ENCODE data around the gene KLF16. TPM values are rescaled to one million over a fixed set of nuclear protein-coding genes. Genes with fewer than 3 reads are reported as not detected.
"Not testable (repeated sequence)": the region's sequence is repeated elsewhere in the genome, so short reads cannot be mapped to it uniquely, and the experiment has no call there.

Gene KLF16
- total and polyA plus RNA-seq, 9 of the 15 experiments (the other 6 are each of a cell fraction or from before 2014, with no cell fraction given): 0.04 to 60.4 (median 6.8) TPM

- Histone ChIP-seq H3K9me3 (replicated peaks; ENCODE audit: control insufficient read depth, insufficient read depth, low read depth, low read length) (no peaks in the 10 kb centered on the region), H3K9ac (ENCODE audit: insufficient read depth in 1 of 2, low read depth in 2 of 2, low read length in 2 of 2) (peak overlapping the region in 1 of 2 experiments; percentile 55; a peak in 1 of 4 replicates), H4K20me1 (replicated peaks; ENCODE audit: control insufficient read depth, insufficient read depth, low read length) (peaks cover 37% of the 10 kb centered on the region; the same call in 1 of the 2 replicates), H3K4me3 (no peak overlapping the region), H3K4me2 (ENCODE audit: insufficient read depth, low read length) (no peak overlapping the region), H3K9me1 (ENCODE audit: control insufficient read depth, insufficient read depth, low read length) (peaks cover 14% of the 10 kb centered on the region), H3K4me1 (replicated peaks in 1 of 2; ENCODE audit: control insufficient read depth in 2 of 2, insufficient read depth in 2 of 2, low read length in 2 of 2) (peaks cover 27 to 66% of the 10 kb centered on the region in 2 experiments), H3K27me3 (ENCODE audit: control insufficient read depth in 2 of 2, insufficient read depth in 2 of 2, low read length in 2 of 2) (no peaks in the 10 kb centered on the region), H3K79me2 (ENCODE audit: control insufficient read depth, insufficient read depth, low read length) (peaks cover 51% of the 10 kb centered on the region), H2AFZ (ENCODE audit: low read depth, low read length) (no peak overlapping the region), H3K36me3 (ENCODE audit: control insufficient read depth, insufficient read depth, low read length) (peaks cover 27% of the 10 kb centered on the region; the same call in 2 of the 3 replicates), H3K27ac (ENCODE audit: extremely low read depth, low read depth, low read length) (no peak overlapping the region)
- intact Hi-C loops (cut with micrococcal nuclease): no loop called here
- ChIA-PET POLR2A (interaction anchor here (1.3 kb wide), 1 partner anchor 9 kb away, joined by 4 read pairs; no protein-coding TSS in a partner anchor), CTCF (ENCODE audit: low intra/inter-chr PET ratio) (no interaction called here)
- TF ChIP-seq U2AF2 (optimal IDR thresholded peaks at IDR 0.05; ENCODE audit: low read depth, low read length) (no peak), EHMT2 (IDR thresholded peaks at IDR 0.05) (no peak), ZBTB8A (IDR thresholded peaks at IDR 0.05; ENCODE audit: partially characterized antibody) (no peak), OTX1 (CRISPR knock-in tag; IDR thresholded peaks at IDR 0.05) (no peak), POU5F1 (IDR thresholded peaks at IDR 0.05; ENCODE audit: borderline replicate concordance, low read depth, low read length, partially characterized antibody) (no peak)
- BruUV-seq (replicated peaks): no TSS peak
- no peak for DNase-seq (ENCODE audit: extremely low read depth in 1 of 4, low spot score in 3 of 4)
- 82% methylated on average over 20 of the region's 35 CpGs for whole genome bisulfite sequencing (ENCODE audit: insufficient coverage, low coverage, missing lambda C conversion rate)
- no peak for ATAC-seq
- in situ Hi-C loops (cut with MboI): no loop called here
- FAIRE-seq: no peak
Measured at GRCh38 chr19:1880611-1881392, 17.4 kb upstream of the KLF16 start.

GRCh38 chr19:1879982-1880381 is 16.6 kb upstream of the KLF16 start:
- H3K4me2 ChIP-seq (ENCODE audit: insufficient read depth, low read length); H3K27me3 ChIP-seq (ENCODE audit: control insufficient read depth in 2 of 2, insufficient read depth in 2 of 2, low read length in 2 of 2); intact Hi-C loops (cut with micrococcal nuclease); H3K27ac ChIP-seq (ENCODE audit: extremely low read depth, low read depth, low read length); FAIRE-seq; H2AFZ ChIP-seq (ENCODE audit: low read depth, low read length); in situ Hi-C loops (cut with MboI); DNase-seq (ENCODE audit: extremely low read depth in 1 of 4, low spot score in 3 of 4); H3K9me3 ChIP-seq (replicated peaks; ENCODE audit: control insufficient read depth, insufficient read depth, low read depth, low read length); H3K4me3 ChIP-seq; POLR2A ChIA-PET; CTCF ChIA-PET (ENCODE audit: low intra/inter-chr PET ratio); BruUV-seq (replicated peaks); ATAC-seq: not testable (repeated sequence)
- Histone ChIP-seq H4K20me1 (replicated peaks; ENCODE audit: control insufficient read depth, insufficient read depth, low read length) (peaks cover 42% of the 10 kb centered on the region; the same call in 1 of the 2 replicates), H3K9ac (ENCODE audit: insufficient read depth in 1 of 2, low read depth in 2 of 2, low read length in 2 of 2) (peak overlapping the region in 1 of 2 experiments; percentile 55; a peak in 2 of 4 replicates), H3K9me1 (ENCODE audit: control insufficient read depth, insufficient read depth, low read length) (peaks cover 14% of the 10 kb centered on the region), H3K36me3 (ENCODE audit: control insufficient read depth, insufficient read depth, low read length) (peaks cover 27% of the 10 kb centered on the region; the same call in 2 of the 3 replicates), H3K79me2 (ENCODE audit: control insufficient read depth, insufficient read depth, low read length) (peaks cover 57% of the 10 kb centered on the region), H3K4me1 (replicated peaks in 1 of 2; ENCODE audit: control insufficient read depth in 2 of 2, insufficient read depth in 2 of 2, low read length in 2 of 2) (peaks cover 24 to 64% of the 10 kb centered on the region in 2 experiments)
- WGBS (ENCODE audit: insufficient coverage, low coverage, missing lambda C conversion rate): 96% methylated on average over 10 of the region's 17 CpGs

GRCh38 chr19:1878583-1878982 is 15.2 kb upstream of the KLF16 start:
- ATAC-seq; CTCF ChIA-PET (ENCODE audit: low intra/inter-chr PET ratio); FAIRE-seq; H3K9ac ChIP-seq (ENCODE audit: insufficient read depth in 1 of 2, low read depth in 2 of 2, low read length in 2 of 2); H3K4me2 ChIP-seq (ENCODE audit: insufficient read depth, low read length); H3K9me3 ChIP-seq (replicated peaks; ENCODE audit: control insufficient read depth, insufficient read depth, low read depth, low read length); in situ Hi-C loops (cut with MboI); H3K27me3 ChIP-seq (ENCODE audit: control insufficient read depth in 2 of 2, insufficient read depth in 2 of 2, low read length in 2 of 2); H3K27ac ChIP-seq (ENCODE audit: extremely low read depth, low read depth, low read length); H3K4me3 ChIP-seq; BruUV-seq (replicated peaks); intact Hi-C loops (cut with micrococcal nuclease); DNase-seq (ENCODE audit: extremely low read depth in 1 of 4, low spot score in 3 of 4); POLR2A ChIA-PET; H3K9me1 ChIP-seq (ENCODE audit: control insufficient read depth, insufficient read depth, low read length); H2AFZ ChIP-seq (ENCODE audit: low read depth, low read length): not testable (repeated sequence)
- Histone ChIP-seq H4K20me1 (replicated peaks; ENCODE audit: control insufficient read depth, insufficient read depth, low read length) (peaks cover 28% of the 10 kb centered on the region; the same call in 1 of the 2 replicates), H3K4me1 (replicated peaks in 1 of 2; ENCODE audit: control insufficient read depth in 2 of 2, insufficient read depth in 2 of 2, low read length in 2 of 2) (peaks cover 23 to 53% of the 10 kb centered on the region in 2 experiments), H3K79me2 (ENCODE audit: control insufficient read depth, insufficient read depth, low read length) (peaks cover 57% of the 10 kb centered on the region), H3K36me3 (ENCODE audit: control insufficient read depth, insufficient read depth, low read length) (peaks cover 33% of the 10 kb centered on the region; the same call in 2 of the 3 replicates)
- WGBS (ENCODE audit: insufficient coverage, low coverage, missing lambda C conversion rate): 88% methylated on average over 2 of the region's 8 CpGs
